ENCODE results near the gene TTC23.
"Not testable (repeated sequence)": the region's sequence is repeated elsewhere in the genome, so short reads cannot be mapped to it uniquely, and the experiment has no call there.

The TTC23 gene

DNA sequence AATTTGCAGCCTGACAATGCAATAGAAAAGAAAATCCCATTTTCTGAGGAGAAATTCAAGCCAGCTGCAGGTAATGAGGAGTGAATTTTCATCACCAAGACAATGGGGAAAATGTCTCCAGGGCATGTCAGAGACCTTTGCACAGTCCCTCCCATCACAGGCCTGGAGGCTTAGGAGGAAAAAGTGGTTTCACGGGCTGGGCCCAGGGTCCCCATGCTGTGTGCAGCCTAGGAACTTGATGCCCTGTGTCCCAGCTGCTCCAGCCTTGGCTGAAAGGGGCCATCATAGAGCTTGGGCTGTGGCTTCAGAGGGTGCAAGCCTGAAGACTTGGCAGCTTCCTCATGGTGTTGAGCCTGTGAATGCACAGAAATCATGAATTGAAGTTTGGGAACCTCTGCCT is 57.2 kb downstream of the TTC23 start:
- DNase-seq (ENCODE audit: low read depth) = not testable (repeated sequence)

GRCh38 chr15:99187936-99188335 is 61.4 kb downstream of the TTC23 start:
- no peak for DNase-seq (ENCODE audit: low read depth)

DNA sequence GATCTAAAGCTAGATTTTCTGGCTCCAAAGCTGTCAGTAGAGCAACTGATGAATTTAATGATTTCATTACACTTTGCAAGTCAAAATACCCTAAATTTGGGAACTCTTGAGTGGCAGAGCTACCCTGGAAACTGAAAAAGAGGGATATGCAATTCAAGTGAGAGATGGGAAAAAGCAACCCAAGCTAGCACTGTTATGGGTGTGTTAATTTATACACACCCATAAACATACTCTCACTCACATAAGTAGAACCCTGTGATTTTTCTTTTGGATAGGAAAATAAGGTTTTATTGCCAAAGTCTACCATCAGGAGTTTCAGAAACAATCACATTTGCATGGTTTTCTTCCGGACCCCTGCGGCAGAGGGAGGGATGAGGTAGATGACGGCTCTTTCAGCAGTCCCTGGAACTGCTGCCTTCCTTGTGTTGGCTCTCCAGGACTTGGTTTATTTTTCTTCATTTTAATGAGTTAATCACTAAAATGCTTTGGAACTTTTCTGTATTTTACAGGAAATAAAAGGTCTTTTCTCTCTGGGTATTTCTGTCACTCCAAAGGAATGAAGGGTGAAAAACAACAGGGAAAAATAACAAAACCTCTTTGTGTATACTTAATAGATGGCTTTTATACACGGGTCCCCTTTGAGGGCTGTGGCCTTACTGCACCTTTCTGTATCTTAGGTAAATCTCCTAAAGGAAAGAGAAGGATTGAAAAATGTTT is 63.8 kb downstream of the TTC23 start:
- DNase-seq (ENCODE audit: low read depth) = no peak

DNA sequence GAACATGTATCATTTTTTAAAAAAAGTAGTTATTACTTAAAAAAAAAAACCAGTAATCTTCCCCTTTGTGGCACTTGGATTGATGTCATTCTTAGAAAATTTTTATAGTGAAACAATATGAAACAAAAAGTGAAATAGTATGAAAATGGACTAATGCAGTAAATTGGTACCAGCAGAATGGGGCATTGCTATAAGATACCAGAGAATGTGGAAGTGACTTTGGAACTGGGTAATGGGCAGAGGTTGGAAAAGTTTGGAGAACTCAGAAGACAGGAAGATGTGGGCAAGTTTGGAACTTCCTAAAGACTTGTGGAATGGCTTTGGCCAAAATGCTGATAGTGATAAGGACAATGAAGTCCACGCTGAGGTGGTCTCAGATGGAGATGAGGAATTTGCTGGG is 66.6 kb downstream of the TTC23 start:
- no peak for DNase-seq (ENCODE audit: low read depth)

- no peak for DNase-seq (ENCODE audit: low read depth)
Measured at GRCh38 chr15:99181545-99181971, 67.8 kb downstream of the TTC23 start.

DNA sequence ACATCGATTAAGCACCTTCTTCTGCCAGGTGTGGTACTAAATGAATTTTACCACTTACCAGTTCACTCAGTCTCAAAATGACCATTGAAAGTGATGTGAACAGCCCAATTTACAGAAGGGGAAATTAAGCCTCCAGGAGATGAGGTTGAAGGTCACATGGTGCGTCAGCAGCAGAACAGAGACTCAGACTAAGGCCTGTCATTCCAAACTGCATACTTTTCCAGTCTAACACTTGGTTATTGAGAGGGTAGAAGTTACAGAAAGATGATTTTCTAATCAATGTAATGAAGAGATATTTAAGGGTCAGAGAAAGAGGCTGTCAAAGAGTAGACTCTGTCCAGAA is 68.4 kb downstream of the TTC23 start:
- no peak for DNase-seq (ENCODE audit: low read depth)

GRCh38 chr15:99180086-99180963 is 69.1 kb downstream of the TTC23 start:
- DNase-seq (ENCODE audit: low read depth) = no peak

DNA sequence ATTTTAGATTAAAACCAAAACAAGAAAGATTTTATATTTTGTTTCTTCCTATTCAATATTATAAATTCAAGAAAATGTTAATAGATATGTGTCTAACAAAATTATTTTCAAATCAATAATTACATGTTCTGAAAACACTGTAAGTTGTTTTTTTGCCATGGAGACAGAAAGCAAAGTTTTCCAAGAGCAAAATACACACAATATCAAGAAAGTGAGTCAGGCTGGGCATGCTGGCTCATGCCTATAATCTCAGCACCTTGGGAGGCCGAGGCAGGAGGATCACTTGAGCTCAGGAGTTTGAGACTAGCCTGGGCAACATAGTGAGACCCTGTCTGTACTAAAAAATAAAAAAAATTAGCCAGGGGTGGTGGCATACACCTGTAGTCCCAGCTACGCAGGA is 71.7 kb downstream of the TTC23 start:
- no peak for DNase-seq (ENCODE audit: low read depth)

- no peak for DNase-seq (ENCODE audit: low read depth)
Measured at GRCh38 chr15:99176757-99177156, 72.6 kb downstream of the TTC23 start.

GRCh38 chr15:99174567-99175395 is 74.6 kb downstream of the TTC23 start:
- DNase-seq (ENCODE audit: low read depth) = no peak

- no peak for DNase-seq (ENCODE audit: low read depth)
Measured at GRCh38 chr15:99172989-99173388, 76.4 kb downstream of the TTC23 start.

DNA sequence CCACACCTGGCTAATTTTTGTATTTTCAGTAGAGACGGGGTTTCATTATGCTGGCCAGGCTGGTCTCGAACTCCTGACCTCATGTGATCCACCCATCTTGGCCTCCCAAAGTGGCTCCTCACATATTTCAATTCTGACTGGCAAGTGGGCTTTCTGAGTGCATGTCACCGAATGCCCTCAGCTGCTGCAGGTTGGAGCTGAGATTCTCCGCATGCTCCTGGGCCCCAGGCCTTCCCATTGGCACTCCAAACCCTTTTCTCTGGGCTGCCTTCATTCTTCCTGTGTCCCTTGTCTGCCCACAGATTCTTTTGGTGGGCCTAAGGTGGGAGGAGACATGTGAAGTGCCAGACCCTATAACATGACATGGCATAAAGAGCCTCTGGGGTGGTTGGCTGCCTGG is 77.2 kb downstream of the TTC23 start:
- no peak for DNase-seq (ENCODE audit: low read depth)

- no peak for DNase-seq (ENCODE audit: low read depth)
Measured at GRCh38 chr15:99170476-99171065, 78.8 kb downstream of the TTC23 start.

DNA sequence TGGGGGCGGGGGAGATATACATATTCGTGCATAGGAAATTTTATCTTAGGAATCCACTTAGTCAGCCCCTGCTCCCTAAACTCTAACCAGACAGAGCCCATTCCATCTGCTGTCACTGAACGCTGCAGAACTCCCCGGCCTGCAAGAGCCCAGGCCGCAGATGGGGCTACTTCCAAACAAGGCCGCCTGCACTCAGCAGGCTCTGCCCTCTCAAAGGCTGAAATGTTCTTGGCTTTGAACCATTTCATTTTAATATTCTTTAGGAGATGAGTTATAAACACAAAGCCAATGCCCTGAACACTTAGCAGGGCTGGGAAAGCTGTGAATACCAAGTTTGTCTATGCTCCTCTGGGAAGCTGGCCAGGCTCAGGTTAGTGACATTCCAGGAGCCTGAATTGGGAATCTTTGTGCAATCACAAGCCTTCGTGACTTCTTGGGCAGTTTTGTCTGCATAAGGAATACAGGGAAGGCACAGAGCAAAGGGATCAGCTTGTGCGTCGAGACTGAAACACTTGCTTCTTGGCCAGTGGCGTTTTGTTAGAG is 79.5 kb downstream of the TTC23 start:
- no peak for DNase-seq (ENCODE audit: low read depth)

DNA sequence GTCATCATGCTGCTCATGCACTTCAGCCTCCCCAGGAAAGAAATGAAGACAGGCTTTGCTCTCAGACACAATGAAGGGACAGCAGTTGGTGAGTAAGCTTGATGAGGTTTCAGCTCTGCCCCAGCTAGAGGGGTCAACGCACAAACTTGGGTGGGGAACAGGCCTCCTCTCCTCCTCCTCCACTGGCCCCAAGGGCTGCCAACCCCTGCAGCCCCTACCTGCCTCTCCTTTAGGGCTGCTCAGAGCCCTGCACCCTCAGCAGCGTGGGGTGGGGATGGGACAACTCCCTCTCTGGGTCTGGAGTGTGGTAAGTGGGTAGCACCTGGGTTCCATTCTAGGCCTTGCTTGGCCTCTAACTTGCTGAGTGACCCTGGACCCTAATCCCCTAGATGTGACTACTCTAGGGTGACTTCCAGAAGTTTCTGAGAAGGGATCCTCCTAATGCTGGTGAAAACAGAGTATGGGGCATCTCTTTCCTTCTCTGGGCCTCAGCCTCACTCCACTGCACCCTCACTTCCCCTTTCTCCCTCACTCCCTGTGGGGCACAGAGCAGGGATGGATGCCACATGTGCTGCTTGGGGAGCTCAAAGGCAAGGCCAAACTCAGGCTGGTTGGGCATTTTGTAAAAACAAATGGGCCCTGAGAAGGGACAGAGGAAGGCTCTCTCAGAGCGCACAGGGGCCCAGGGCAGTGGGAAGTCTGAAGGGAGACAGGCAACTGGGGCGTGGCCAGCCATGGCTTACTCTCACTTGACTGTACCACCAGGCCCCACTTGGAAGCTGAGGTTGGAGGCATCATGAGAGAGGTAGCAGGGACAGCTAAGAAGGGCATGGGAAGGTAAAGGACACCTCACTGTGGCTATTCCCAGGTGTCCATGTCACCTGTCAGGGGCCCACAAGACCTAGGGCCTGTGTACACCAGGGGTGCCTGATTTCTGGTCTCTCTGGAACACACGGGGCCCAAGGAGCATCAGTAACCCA is 80.5 kb downstream of the TTC23 start:
- DNase-seq (ENCODE audit: low read depth) = no peak

DNA sequence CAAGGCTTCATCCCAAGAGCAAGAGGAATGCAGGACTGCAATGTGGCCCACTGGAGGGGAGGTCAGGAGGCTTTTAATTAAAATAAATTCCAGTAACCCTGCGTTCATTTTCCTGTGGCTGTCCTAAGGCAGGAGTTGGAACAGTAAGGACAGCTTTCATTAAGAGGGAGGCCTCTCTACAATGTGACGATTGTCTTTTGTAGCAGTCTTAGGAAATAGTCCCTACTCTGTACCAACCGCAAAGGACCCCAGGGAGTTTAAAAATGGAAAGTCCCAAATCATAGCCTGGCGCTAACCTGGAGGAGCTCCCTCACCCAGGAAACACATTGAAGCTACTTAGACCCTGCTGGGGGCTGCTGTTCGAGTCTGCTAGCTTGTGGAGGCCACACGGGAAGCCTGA is 81.7 kb downstream of the TTC23 start:
- DNase-seq (ENCODE audit: low read depth) = no peak

- no peak for DNase-seq (ENCODE audit: low read depth)
Measured at GRCh38 chr15:99167201-99167600, 82.2 kb downstream of the TTC23 start.

GRCh38 chr15:99165956-99166689 is 83.3 kb downstream of the TTC23 start:
- no peak for DNase-seq (ENCODE audit: low read depth)

GRCh38 chr15:99165020-99165790 is 84.2 kb downstream of the TTC23 start:
- DNase-seq (ENCODE audit: low read depth) = no peak
